Measurements from ENCODE around the gene CDK1. TPM values are rescaled to one million over a fixed set of nuclear protein-coding genes. Genes with fewer than 3 reads are reported as not detected.

The CDK1 gene
- 0.94 and 4.7 TPM in 2 replicates for total RNA-seq

DNA sequence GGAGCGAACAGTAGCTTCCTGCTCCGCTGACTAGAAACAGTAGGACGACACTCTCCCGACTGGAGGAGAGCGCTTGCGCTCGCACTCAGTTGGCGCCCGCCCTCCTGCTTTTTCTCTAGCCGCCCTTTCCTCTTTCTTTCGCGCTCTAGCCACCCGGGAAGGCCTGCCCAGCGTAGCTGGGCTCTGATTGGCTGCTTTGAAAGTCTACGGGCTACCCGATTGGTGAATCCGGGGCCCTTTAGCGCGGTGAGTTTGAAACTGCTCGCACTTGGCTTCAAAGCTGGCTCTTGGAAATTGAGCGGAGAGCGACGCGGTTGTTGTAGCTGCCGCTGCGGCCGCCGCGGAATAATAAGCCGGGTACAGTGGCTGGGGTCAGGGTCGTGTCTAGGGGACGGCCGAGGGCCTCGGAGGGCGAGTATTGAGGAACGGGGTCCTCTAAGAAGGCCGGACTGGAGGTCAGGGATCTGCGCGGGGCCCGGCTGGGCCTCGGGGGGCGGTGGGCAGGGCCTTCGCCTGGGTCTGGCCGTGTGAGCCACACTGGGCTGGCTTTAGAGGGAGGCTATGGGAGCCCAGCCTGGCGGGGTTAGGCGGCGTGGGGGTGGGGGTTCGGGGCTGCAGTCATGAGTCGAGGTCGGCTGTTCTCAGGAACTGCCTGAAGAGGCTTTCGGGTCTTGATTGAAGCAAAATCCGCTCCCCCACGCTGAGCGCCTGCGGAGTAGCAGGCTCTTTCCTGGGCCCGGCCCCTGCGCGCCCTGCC, at the start of gene CDK1:
Gene CDK1, plus strand, starts transcription at position 265 of the 757 bp plus-strand sequence. CDS start 1,688 bp downstream, outside the sequence.

Other genes with a start within 250 kb of the CDK1 start
- gene RHOBTB1, start 165.7 kb downstream of the CDK1 start, total RNA-seq, result 9.9 and 15.5 TPM in 2 replicates

Measured in bronchial smooth muscle cell (primary cell).